NCI-H748 treated with DMSO at 0.1 percent for 48 hours (cell line): ENCODE results near the gene ZFAND2A.
A peak's percentile ranks its signal among the peaks of the same experiment; 100 is the strongest.
"Not testable (repeated sequence)": the region's sequence is repeated elsewhere in the genome, so short reads cannot be mapped to it uniquely, and the experiment has no call there.

ENCODE experiments used
- DNase-seq: peaks from one replicate; lab custom pipeline; 2025; lab: John Stamatoyannopoulos, UW

ZFAND2A gene

GRCh38 chr7:1159891-1160669 lies at the start of gene ZFAND2A:
Gene ZFAND2A (minus strand): TSS chr7:1160196. CDS start chr7:1158212, 1,984 bp downstream.
- DNase-seq: peak; percentile 90

GRCh38 chr7:1209097-1209496 lies 49.1 kb upstream of the ZFAND2A start:
- DNase-seq: no peak

- DNase-seq: not testable (repeated sequence)
Measured at GRCh38 chr7:1205742-1206141, 45.7 kb upstream of the ZFAND2A start.

- DNase-seq: no peak
Measured at GRCh38 chr7:1204460-1205140, 44.6 kb upstream of the ZFAND2A start.

DNA sequence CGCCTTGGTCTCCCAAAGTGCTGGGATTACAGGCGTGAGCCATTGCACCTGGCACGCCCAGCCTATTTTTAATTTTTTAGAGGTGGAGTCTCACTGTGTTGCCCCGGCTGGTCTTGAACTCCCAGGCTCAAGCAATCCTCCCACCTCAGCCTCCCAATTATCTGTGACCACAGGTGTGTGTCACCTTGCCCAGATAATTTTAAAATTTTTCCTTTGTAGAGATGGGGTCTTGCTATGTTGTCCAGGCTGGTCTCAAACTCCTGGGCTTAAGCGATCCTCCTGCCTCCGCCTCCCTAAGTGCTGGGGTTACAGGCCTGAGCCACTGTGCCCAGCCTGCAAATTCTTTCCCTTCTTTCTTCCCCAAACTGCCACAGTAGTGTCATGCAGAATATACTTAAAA lies 42.9 kb upstream of the ZFAND2A start:
- DNase-seq: not testable (repeated sequence)

DNA sequence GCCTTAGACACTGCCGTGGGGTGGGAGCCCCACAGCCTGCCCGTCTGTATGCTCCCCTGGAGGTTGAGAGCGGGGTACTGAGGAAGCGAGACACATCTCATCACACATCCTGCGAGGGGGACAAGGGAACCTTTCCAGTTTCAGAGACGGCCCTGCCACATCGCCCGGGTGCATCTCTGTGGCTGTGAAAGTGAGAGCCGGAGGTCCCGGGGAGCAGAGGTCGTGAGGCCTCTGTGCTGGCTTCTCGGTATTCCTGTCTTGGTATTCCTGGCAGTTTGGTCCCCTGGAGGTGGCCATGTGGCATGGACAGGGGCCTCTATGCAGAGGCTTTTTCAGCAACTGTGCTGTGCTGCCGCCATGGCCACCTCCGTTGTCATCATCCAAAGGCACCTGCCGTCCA lies 41.9 kb upstream of the ZFAND2A start:
- no peak for DNase-seq

DNA sequence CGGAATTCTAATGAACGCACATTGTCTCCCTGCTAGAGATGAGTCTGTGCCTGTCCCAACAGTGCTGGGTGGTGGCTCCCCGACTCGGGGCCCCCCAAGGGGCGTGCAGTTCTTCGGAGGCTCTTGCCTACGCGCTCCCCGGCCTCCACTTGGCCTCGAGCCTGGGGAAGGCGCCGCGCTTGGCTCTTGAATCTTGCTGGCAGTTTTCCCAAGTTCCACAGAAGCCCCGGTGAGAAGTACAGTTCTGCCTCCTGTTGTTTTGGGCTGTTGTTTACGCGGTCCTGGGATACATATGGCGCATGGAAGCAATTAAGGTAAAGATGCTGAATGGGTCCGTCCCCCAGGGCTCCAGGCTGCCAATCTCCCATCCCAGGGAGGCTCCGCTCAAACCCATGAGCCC lies 40.0 kb upstream of the ZFAND2A start:
- no peak for DNase-seq

DNA sequence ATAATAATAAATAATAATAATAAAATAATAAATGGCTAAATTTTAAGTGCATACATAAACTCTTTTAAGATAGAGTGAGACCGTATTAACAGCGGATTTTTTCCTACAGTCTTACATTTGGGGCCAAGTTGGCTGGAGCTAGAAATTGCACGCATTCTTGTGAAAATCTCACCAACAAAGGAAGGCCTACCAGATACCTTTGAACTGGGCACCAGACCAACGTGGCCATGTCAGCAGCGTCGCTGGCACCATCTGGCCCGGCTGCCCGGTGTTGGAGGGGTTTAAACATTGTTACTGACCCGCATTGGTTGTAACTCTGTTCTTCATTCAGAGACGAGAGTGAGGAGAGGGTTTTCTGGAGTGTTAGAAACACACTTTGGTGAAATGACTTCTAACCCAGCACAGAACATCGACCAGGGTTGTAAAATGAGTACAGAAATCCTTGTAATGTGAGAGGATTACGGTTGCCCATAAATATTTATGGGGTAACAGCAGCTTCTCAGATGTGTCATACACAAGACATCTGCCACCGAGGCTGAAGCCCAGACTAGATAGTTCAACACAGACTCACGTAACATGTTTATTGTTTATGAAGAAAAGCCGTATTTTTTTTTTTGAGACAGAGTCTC lies 38.1 kb upstream of the ZFAND2A start:
- no peak for DNase-seq

- DNase-seq: no peak
Measured at GRCh38 chr7:1196950-1197349, 37.0 kb upstream of the ZFAND2A start.

DNA sequence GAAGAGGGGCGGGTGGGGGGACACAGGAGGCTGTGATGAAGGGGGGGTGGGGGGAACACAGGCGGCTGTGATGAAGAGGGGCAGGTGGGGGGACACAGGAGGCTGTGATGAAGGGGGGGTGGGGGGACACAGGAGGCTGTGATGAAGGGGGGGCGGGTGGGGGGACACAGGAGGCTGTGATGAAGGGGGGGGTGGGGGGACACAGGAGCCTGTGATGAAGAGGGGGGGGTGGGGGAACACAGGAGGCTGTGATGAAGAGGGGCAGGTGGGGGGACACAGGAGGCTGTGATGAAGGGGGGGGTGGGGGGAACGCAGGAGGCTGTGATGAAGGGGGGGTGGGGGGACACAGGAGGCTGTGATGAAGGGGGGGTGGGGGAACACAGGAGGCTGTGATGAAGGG lies 36.4 kb upstream of the ZFAND2A start:
- DNase-seq: not testable (repeated sequence)

DNA sequence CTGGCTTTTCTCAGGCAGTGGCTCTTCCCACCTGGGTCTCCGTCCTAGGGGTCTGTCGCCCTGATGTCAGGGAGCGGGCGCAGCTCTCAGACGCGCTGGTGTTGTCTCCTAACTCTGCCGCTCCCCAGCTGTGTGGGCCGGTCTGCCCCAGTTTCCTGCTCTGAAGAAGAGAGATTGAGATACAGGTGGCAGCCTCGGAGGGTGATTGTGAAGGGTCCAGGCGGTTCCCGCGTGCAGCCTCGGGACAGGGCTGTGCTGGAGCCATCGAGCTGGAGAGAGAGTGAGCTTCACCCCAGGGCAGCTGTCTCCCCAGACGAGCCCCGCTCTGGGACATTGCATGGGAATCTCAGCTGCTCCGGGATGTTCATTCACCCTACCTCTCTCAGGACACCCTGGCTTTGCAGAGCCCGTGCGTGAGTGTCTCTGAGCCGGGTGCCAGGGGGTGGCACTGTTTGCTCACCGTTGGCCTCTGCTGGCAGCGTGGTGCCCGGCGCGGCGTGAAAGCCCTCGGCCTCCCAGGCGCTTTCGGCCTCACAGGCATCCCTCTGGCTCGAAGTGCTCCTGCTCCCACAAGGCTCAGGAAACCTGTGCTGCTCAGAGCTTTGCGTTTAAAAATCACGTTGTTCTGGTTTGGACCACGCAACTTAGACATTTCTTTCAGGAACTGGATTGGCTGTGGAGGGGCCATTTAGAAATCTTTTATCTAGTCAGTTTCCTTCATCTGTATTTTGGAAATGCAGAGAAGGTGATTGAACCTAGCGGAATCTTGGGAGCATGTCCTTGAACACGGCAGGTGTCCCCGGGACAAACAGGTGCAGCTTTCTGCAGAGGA lies 33.8 kb upstream of the ZFAND2A start:
- peak; percentile 18 for DNase-seq

GRCh38 chr7:1192171-1192676 lies 32.2 kb upstream of the ZFAND2A start:
- DNase-seq: no peak

DNA sequence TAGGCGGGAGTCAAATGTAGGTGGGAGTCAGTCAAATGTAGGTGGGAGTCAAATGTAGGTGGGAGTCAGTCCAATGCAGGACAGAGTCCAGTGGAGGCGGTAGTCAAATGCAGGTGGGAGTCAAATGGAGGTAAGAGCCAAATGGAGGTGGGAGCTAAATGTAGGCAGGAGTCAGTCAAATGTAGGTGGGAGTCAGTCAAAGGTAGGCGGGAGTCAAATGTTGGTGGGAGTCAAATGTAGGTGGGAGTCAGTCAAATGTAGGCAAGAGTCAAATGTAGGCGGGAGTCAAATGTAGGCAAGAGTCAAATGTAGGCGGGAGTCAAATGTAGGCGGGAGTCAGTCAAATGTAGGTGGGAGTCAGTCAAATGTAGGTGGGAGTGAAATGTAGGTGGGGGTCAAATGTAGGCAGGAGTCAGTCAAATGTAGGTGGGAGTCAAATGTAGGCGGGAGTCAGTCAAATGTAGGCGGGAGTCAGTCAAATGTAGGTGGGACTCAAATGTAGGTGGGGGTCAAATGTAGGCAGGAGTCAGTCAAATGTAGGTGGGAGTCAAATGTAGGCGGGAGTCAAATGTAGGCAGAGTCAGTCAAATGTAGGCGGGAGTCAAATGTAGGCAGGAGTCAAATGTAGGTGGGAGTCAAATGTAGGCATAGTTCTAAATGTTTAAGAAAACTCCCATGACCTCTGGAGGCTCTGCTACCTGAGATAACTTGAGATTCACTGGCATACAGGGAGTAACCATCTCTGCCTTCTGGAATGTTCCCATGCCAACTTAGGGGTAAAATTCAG lies 30.2 kb upstream of the ZFAND2A start:
- DNase-seq: no peak

- DNase-seq: no peak
Measured at GRCh38 chr7:1188720-1189294, 28.8 kb upstream of the ZFAND2A start.

GRCh38 chr7:1187127-1187526 lies 27.1 kb upstream of the ZFAND2A start:
- DNase-seq: no peak

GRCh38 chr7:1181640-1182039 lies 21.6 kb upstream of the ZFAND2A start:
- no peak for DNase-seq

DNA sequence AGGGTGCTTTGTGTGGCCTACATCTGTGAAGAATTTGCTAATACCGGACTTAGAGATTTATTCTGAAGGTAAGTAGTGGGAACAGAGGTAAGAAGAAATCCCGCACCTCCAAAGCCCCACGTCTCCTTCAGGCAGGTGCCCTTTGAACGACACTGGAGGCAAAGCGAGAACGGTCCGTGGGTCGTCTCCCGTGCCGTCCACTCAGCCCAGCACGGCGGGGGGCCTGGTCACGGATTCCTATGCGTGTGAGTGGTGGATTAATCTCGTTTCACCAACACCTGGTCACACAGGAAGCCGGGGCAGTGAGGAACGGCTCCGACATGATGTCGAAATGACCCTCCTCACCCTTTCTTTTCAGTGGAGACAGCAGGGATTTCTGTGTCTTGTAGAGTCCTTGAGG lies 21.0 kb upstream of the ZFAND2A start:
- no peak for DNase-seq

DNA sequence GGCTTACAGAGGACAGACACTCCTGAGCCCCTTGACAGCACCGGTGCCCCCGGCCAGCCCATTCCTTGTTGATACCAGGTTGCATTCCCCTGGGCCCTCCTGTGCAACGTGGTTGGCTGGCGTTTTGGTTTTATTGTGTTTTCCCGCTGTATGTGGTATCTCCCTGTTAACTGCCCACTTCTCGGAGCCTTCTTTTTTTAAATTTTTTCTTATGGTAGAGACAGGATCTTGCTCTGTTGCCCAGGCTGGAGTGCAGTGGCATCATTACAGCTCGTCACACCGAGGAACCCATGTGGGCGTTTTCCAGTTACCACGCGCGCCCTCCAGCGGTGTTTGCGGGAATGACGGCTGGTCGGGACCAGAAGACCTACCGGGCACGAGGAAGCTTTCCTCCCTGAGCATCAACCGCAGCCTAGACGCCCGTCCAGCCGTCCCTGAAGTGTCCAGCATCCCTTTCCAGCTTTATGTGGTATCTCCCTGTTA lies 16.9 kb upstream of the ZFAND2A start:
- peak; percentile 55 for DNase-seq

DNA sequence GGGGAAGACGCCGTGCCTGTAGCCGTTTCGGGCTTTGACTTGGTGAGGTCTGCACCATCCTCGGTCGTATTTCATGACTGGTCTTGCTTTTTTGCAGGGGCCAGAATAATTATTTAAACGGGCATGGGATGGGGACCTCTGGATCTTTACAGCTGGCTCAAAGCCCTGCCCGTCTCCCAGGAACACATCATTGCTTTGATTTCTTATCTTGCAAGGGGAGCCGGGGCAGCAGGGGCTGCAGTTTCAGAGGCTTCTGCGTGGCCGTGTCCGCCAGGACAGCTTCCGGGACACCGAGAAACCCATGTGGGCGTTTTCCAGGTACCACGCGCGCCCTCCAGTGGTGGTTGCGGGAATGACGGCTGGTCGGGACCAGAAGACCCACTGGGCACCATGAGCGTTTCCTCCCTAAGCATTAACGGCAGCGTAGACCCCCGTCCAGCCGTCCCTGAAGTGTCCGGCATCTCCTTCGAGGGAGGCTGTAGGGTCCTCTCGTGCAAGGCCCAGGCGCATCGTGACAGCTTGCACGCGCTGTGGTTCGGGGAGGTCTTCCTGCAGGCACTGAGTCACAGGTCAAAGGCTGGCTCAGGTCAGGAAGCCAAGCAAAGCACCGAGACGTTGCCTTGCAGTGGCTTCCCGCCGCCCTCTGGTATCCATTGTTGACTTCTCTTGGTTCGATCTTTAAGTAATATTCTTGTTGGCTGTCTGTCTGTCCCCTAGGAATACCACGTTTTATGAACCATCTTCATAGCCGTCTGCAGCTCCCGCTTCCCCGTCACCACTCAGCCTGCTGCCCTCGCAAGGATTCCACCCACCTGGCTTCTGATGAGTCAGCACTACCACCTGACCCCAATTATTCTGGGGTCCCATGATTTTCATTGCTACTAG lies 16.2 kb upstream of the ZFAND2A start:
- DNase-seq: peak; percentile 69

- DNase-seq: no peak
Measured at GRCh38 chr7:1175597-1175966, 15.6 kb upstream of the ZFAND2A start.
